GF-D8 (cell line): ENCODE results near the gene TMEM229B.
A peak's percentile ranks its signal among the peaks of the same experiment; 100 is the strongest.
"Not testable (repeated sequence)": the region's sequence is repeated elsewhere in the genome, so short reads cannot be mapped to it uniquely, and the experiment has no call there.

Source experiments
- DNase-seq: peaks from one replicate; lab custom pipeline; 2025; lab: John Stamatoyannopoulos, UW

The TMEM229B gene

GRCh38 chr14:67453575-67454300 is 34.8 kb downstream of the TMEM229B start:
- no peak for DNase-seq

GRCh38 chr14:67451667-67452066 is 36.9 kb downstream of the TMEM229B start:
- DNase-seq, result not testable (repeated sequence)

GRCh38 chr14:67449096-67449495 is 39.4 kb downstream of the TMEM229B start:
- DNase-seq, result no peak

- DNase-seq, result no peak
Observed at GRCh38 chr14:67447033-67447381, 41.5 kb downstream of the TMEM229B start.

GRCh38 chr14:67446371-67447032 is 42.0 kb downstream of the TMEM229B start:
- DNase-seq, result no peak

- no peak for DNase-seq
Observed at GRCh38 chr14:67444395-67444794, 44.1 kb downstream of the TMEM229B start.

- no peak for DNase-seq
Observed at GRCh38 chr14:67442139-67442906, 46.2 kb downstream of the TMEM229B start.

- no peak for DNase-seq
Observed at GRCh38 chr14:67441672-67442071, 46.8 kb downstream of the TMEM229B start.

GRCh38 chr14:67441256-67441655 is 47.3 kb downstream of the TMEM229B start:
- DNase-seq, result no peak

- no peak for DNase-seq
Observed at GRCh38 chr14:67440513-67440912, 48.0 kb downstream of the TMEM229B start.

GRCh38 chr14:67438969-67439368 is 49.6 kb downstream of the TMEM229B start:
- DNase-seq, result no peak

- no peak for DNase-seq
Observed at GRCh38 chr14:67436006-67436866, 52.3 kb downstream of the TMEM229B start.

GRCh38 chr14:67435603-67436002 is 52.9 kb downstream of the TMEM229B start:
- DNase-seq, result no peak

- DNase-seq, result no peak
Observed at GRCh38 chr14:67432050-67432564, 56.4 kb downstream of the TMEM229B start.

- DNase-seq, result no peak
Observed at GRCh38 chr14:67429510-67430205, 58.9 kb downstream of the TMEM229B start.

- DNase-seq, result no peak
Observed at GRCh38 chr14:67428501-67429031, 60.0 kb downstream of the TMEM229B start.

- DNase-seq, result peak; percentile 0
Observed at GRCh38 chr14:67426983-67427606, 61.4 kb downstream of the TMEM229B start.

- no peak for DNase-seq
Observed at GRCh38 chr14:67426161-67426560, 62.4 kb downstream of the TMEM229B start.

- no peak for DNase-seq
Observed at GRCh38 chr14:67425608-67426007, 62.9 kb downstream of the TMEM229B start.

- no peak for DNase-seq
Observed at GRCh38 chr14:67424539-67424938, 64.0 kb downstream of the TMEM229B start.
